PC-9 (cell line): ENCODE results near the gene MINDY4.

Source experiments
- EZH2 ChIP-seq: fragments of 200-600 bp; sonication (generic); IDR thresholded peaks from 2 replicates; pipeline ENCODE4 v1.8.0; 2017; ENCODE audit warnings: antibody characterized with exemption, low read depth
- TF ChIP-seq, protein P1 (sequence below): fragments of 200-600 bp; sonication (generic); conservative IDR thresholded peaks from 2 replicates; pipeline ENCODE4 v1.6.1; 2017; ENCODE audit warnings: mixed run types, antibody characterized with exemption, mild to moderate bottlenecking, moderate library complexity

DNA sequence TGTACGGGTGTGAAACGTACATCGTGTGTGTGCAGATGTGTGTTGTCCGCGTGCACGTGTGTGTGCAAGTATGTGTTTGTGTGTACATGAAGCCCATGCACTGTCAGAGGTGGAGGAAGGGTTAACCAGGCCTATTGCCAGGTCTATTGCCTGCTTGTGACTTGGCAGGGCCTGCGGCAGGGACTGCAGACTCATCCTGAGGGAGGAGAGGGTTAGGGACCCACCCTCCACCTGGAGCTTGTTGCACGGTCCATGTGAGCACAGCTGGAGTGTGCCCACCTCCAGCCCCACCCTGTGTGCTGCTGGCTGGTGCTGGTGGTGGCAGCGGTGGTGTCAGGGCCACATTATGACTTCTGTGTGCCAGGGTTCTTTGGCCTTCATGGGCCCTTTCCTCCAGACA lies 133.3 kb downstream of the MINDY4 start:
- TF ChIP-seq, protein P1, sequence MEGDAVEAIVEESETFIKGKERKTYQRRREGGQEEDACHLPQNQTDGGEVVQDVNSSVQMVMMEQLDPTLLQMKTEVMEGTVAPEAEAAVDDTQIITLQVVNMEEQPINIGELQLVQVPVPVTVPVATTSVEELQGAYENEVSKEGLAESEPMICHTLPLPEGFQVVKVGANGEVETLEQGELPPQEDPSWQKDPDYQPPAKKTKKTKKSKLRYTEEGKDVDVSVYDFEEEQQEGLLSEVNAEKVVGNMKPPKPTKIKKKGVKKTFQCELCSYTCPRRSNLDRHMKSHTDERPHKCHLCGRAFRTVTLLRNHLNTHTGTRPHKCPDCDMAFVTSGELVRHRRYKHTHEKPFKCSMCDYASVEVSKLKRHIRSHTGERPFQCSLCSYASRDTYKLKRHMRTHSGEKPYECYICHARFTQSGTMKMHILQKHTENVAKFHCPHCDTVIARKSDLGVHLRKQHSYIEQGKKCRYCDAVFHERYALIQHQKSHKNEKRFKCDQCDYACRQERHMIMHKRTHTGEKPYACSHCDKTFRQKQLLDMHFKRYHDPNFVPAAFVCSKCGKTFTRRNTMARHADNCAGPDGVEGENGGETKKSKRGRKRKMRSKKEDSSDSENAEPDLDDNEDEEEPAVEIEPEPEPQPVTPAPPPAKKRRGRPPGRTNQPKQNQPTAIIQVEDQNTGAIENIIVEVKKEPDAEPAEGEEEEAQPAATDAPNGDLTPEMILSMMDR: no peak
- no peak for TF ChIP-seq EZH2
